Panc1 (cell line): Measurements from ENCODE around the gene TNPO2. TPM values are rescaled to one million over a fixed set of nuclear protein-coding genes. Genes with fewer than 3 reads are reported as not detected.

ENCODE experiments used
- ATAC-seq: fragments of 200-7000 bp; cut with Tn5 transposase; 2 replicates; pipeline ENCODE4 v1.9.1; 2020; ENCODE audit warnings: mild to moderate bottlenecking, moderate library complexity
- BruUV-seq: library from RNA; stranded (reverse); fragments of 400-500 nt; replicated peaks from 2 replicates; lab custom pipeline; 2021; lab: Mats Ljungman, UMichigan
- CTCF ChIA-PET: fragments of 300-600 bp; sonication (Branson Sonifier 250); formaldehyde crosslinking; loops from one replicate; lab custom pipeline; 2022; ENCODE audit warnings: antibody characterized with exemption; lab: Charles Lee
- POLR2A ChIA-PET: fragments of 300-600 bp; sonication (Branson Sonifier 250); formaldehyde crosslinking; loops from one replicate; lab custom pipeline; 2022; ENCODE audit warnings: antibody characterized with exemption; lab: Charles Lee
- DNase-seq: peaks from one replicate; pipeline ENCODE4 v3.0.0-alpha.2; 2010; ENCODE audit warnings: low read depth, low spot score
- H3K27ac ChIP-seq: 2 replicates; pipeline ENCODE4 v1.5.1; 2011; ENCODE audit warnings: mild to moderate bottlenecking, low read length, inconsistent platforms
- H3K27me3 ChIP-seq: fragments of 200-500 bp; sonication (Bioruptor generic); 2 replicates; pipeline ENCODE4 v1.6.0; 2014; ENCODE audit warnings: low read length, inconsistent platforms; ENCODE audit not compliant: control insufficient read depth, insufficient read depth
- H3K36me3 ChIP-seq: fragments of 200-500 bp; sonication (Bioruptor generic); 2 replicates; pipeline ENCODE4 v1.5.1; 2014; ENCODE audit warnings: inconsistent platforms, mild to moderate bottlenecking, low read length, moderate library complexity; ENCODE audit not compliant: control insufficient read depth, insufficient read depth
- H3K4me1 ChIP-seq: 2 replicates; pipeline ENCODE4 v1.5.1; 2011; ENCODE audit warnings: inconsistent platforms, mild to moderate bottlenecking, low read length, moderate library complexity; ENCODE audit not compliant: control insufficient read depth, insufficient read depth
- H3K4me3 ChIP-seq, 2 experiments: 2 replicates each; pipeline ENCODE4 v1.5.1; 2011 to 2012; ENCODE audit warnings: low read depth in 2 of 2, low read length in 2 of 2, mild to moderate bottlenecking in 2 of 2, inconsistent platforms in 1 of 2, moderate library complexity in 1 of 2
- H3K9me3 ChIP-seq: fragments of 200-500 bp; sonication (Bioruptor generic); 2 replicates; pipeline ENCODE4 v1.5.1; 2014; ENCODE audit warnings: low read depth, mild to moderate bottlenecking, inconsistent platforms, low read length, moderate library complexity; ENCODE audit not compliant: control insufficient read depth, insufficient read depth
- CTCF ChIP-seq: fragments of 450-650 bp; IDR thresholded peaks from 2 replicates; pipeline ENCODE4 v1.5.1; 2017; ENCODE audit warnings: mild to moderate bottlenecking
- POLR2AphosphoS5 ChIP-seq: IDR thresholded peaks from 2 replicates; pipeline ENCODE4 v1.6.1; 2012; ENCODE audit warnings: mild to moderate bottlenecking, low read depth, low read length, moderate library complexity
- REST ChIP-seq, 2 experiments: IDR thresholded peaks; 2 replicates each; pipeline ENCODE4 v1.6.1; 2011 to 2012; ENCODE audit warnings: low read depth in 2 of 2, control low read depth in 1 of 2, low read length in 1 of 2, mild to moderate bottlenecking in 1 of 2, moderate library complexity in 1 of 2; ENCODE audit not compliant: insufficient read depth in 1 of 2
- SIN3A ChIP-seq: IDR thresholded peaks from 2 replicates; pipeline ENCODE4 v1.6.1; 2012; ENCODE audit warnings: low read depth, mild to moderate bottlenecking, low read length, moderate library complexity, borderline replicate concordance; ENCODE audit not compliant: insufficient read depth
- TCF7L2 ChIP-seq: IDR thresholded peaks from 2 replicates; pipeline ENCODE4 v1.6.1; 2011; ENCODE audit warnings: mild to moderate bottlenecking, low read depth, low read length, inconsistent platforms
- in situ Hi-C: cut with HindIII; loops from 2 replicates; pipeline ENCODE4 v1.10.0; 2016; ENCODE audit warnings: low sequenced_read_pairs, low pct_unique_long_range_greater_than_20kb
- intact Hi-C: fragments of 100-400 bp; cut with micrococcal nuclease; formaldehyde crosslinking; loops from one replicate; pipeline ENCODE4 v1.10.0; 2022; ENCODE audit not compliant: unreplicated experiment
- total RNA-seq: library from RNA; stranded (reverse); gene quantifications from one replicate; pipeline ENCODE4 v1.2.1, GENCODE V29; 2021; ENCODE audit not compliant: unreplicated experiment

The TNPO2 gene
- total RNA-seq, 1 experiment from 2014 or later, result 83.3 TPM

DNA sequence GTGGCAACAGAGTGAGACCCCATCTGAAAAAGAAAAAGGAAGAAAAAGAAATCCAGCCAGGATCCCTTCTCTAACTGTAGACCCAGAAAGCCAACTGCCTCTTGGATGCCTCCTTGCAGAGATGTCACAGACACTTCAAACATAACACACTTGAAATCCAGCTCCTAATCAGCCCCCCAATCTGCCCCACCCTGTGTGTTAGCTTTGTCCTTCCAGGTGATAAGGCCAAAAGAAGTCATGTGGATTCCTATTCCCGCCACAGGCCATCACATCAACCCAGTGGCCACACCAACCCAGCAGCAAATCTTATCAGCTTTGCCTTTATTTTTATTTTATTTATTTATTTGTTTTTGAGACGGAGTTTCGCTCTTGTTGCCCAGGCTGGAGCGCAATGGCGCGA lies 36.0 kb upstream of the TNPO2 start:
- Histone ChIP-seq H3K4me3 (no peak overlapping the region), H3K4me1 (no peaks in the 10 kb centered on the region), H3K9me3 (no peaks in the 10 kb centered on the region), H3K36me3 (no peaks in the 10 kb centered on the region), H3K27me3 (no peaks in the 10 kb centered on the region), H3K27ac (no peak overlapping the region)
- no peak for ATAC-seq
- ChIA-PET POLR2A (interaction anchor here (0.5 kb wide), 1 partner anchor 98 kb away, joined by 4 read pairs; no protein-coding TSS in a partner anchor), CTCF (interaction anchor here (0.6 to 2.2 kb wide), 4 partner anchors 14 to 68 kb away, joined by 3 to 16 read pairs (median 5); partner anchors contain the start of gene RNASEH2A)
- intact Hi-C loops, result loop anchor here (5.0 kb wide), 1 partner anchor 38 kb away; no protein-coding TSS in a partner anchor
- in situ Hi-C loops, result no loop called here
- TF ChIP-seq CTCF, result no peak
- TF ChIP-seq POLR2AphosphoS5, result no peak
- TF ChIP-seq TCF7L2, result no peak
- TF ChIP-seq SIN3A, result no peak
- no peak for TF ChIP-seq REST (IDR thresholded peaks at IDR 0.05; ENCODE audit: insufficient read depth in 1 of 2, low read depth in 2 of 2, low read length in 1 of 2)
- BruUV-seq, result no TSS peak
- DNase-seq, result no peak

DNA sequence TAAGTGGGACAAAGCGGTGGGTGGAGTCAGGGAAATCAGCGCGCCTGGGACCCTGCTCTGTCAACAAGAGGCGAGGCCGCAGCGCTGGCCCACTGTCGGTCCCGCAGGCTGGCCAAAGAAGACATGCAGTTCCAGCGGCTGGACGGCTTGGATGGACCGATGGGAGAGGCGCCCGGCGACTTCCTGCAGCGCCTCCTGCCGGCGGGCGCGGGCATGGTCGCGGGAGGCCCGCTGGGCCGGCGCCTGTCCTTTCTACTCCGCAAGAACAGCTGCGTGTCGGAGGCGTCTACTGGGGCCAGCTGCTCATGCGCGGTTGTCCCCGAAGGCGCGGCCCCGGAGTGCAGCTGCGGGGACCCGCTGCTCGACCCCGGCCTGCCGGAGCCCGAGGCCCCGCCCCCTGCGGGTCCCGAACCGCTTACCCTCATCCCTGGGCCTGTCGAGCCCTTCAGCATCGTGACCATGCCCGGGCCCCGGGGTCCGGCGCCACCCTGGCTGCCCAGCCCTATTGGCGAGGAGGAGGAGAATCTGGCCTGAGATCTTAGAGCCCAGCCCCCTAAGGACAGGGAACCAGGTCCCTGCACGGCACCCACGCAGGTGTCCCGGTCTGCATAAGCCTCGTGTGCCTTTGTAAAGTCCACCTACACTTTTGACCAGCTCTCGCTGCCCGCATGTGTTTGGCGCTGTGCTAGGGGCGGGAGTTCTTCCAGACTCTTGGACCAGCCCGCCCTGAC lies 34.0 kb upstream of the TNPO2 start:
- TF ChIP-seq TCF7L2 (no peak), SIN3A (no peak), REST (IDR thresholded peaks at IDR 0.05; ENCODE audit: insufficient read depth in 1 of 2, low read depth in 2 of 2, low read length in 1 of 2) (no peak; a peak in 1 of 4 replicates), POLR2AphosphoS5 (no peak), CTCF (peak; percentile 96)
- intact Hi-C loops, result no loop called here
- Histone ChIP-seq H3K36me3 (no peaks in the 10 kb centered on the region), H3K4me3 (peak overlapping the region; percentile 44 to 55), H3K27ac (peak overlapping the region; percentile 59; the same call in 1 of the 2 replicates), H3K27me3 (no peaks in the 10 kb centered on the region), H3K4me1 (no peaks in the 10 kb centered on the region), H3K9me3 (no peaks in the 10 kb centered on the region)
- POLR2A ChIA-PET, result interaction anchor here (0.6 kb wide), 1 partner anchor 41 kb away, joined by 4 read pairs; no protein-coding TSS in a partner anchor
- BruUV-seq, result no TSS peak
- ATAC-seq (peak; percentile 93), DNase-seq (no peak)
- in situ Hi-C loops, result no loop called here
- CTCF ChIA-PET, result interaction anchor here (0.6 to 1.0 kb wide), 4 partner anchors 8 to 162 kb away, joined by 3 to 7 read pairs (median 4); partner anchors contain the start of gene SYCE2
